Urinary bladder (tissue), 4 donors: ENCODE measurements around the gene TNFRSF4. TPM values are rescaled to one million over a fixed set of nuclear protein-coding genes. Genes with fewer than 3 reads are reported as not detected.

Experiments used
- DNase-seq: peaks from one replicate; pipeline ENCODE4 v3.0.0-alpha.2; 2015; ENCODE audit errors: extremely low spot score
- H3K27ac ChIP-seq: one replicate; pipeline ENCODE4 v1.5.1; 2013; ENCODE audit warnings: low read depth, mild to moderate bottlenecking, moderate library complexity
- H3K36me3 ChIP-seq: one replicate; pipeline ENCODE4 v1.6.1; 2013; ENCODE audit warnings: mild to moderate bottlenecking, moderate library complexity; ENCODE audit not compliant: insufficient read depth
- H3K4me1 ChIP-seq: one replicate; pipeline ENCODE4 v1.6.1; 2013; ENCODE audit warnings: mild to moderate bottlenecking, moderate library complexity; ENCODE audit not compliant: insufficient read depth
- H3K4me3 ChIP-seq: one replicate; pipeline ENCODE4 v1.5.1; 2013; ENCODE audit warnings: low read depth, low read length
- WGBS: extraction: QIAGEN DNeasy Blood & Tissue Kit; methylation state at CpG from one replicate; pipeline ENCODE4 v1.1.7; 2013; 5-methylcytosine and 5-hydroxymethylcytosine counted together
- polyA plus RNA-seq: library from polyadenylated mRNA; stranded (reverse); fragments of 200-250 nt; gene quantifications from one replicate; pipeline ENCODE4 v1.2.3, GENCODE V29; 2013
- total RNA-seq: library from RNA; depleted of rRNA; stranded (reverse); fragments of >200 nt; gene quantifications from one replicate; pipeline ENCODE4 v1.2.3, GENCODE V29; 2014
- donor health status: healthy with polysubstance abuse.
- donor health status: healthy.

Gene TNFRSF4
- total and polyA plus RNA-seq, 2 donors: 0.48 to 2.2 TPM

GRCh38 chr1:1223891-1224290 lies 9.9 kb upstream of the TNFRSF4 start:
- H3K36me3 ChIP-seq: peaks cover 6% of the 10 kb centered on the region
- H3K4me3 ChIP-seq: no peak overlapping the region
- H3K4me1 ChIP-seq: no peaks in the 10 kb centered on the region
- WGBS: 93% methylated on average over 21 of the region's 21 CpGs
- no peak overlapping the region for H3K27ac ChIP-seq
- no peak for DNase-seq

- WGBS: 95% methylated on average over 15 of the region's 15 CpGs
- H3K4me1 ChIP-seq: no peaks in the 10 kb centered on the region
- peaks cover 6% of the 10 kb centered on the region for H3K36me3 ChIP-seq
- H3K4me3 ChIP-seq: no peak overlapping the region
- H3K27ac ChIP-seq: no peak overlapping the region
- DNase-seq: no peak
Measured at GRCh38 chr1:1223321-1223720, 9.4 kb upstream of the TNFRSF4 start.

GRCh38 chr1:1222575-1223225 lies 8.7 kb upstream of the TNFRSF4 start:
- Histone ChIP-seq H3K27ac (no peak overlapping the region), H3K4me1 (no peaks in the 10 kb centered on the region), H3K36me3 (peaks cover 6% of the 10 kb centered on the region), H3K4me3 (no peak overlapping the region)
- DNase-seq: no peak
- WGBS: 92% methylated on average over 44 of the region's 44 CpGs

- Histone ChIP-seq H3K27ac (no peak overlapping the region), H3K36me3 (peaks cover 6% of the 10 kb centered on the region), H3K4me1 (no peaks in the 10 kb centered on the region), H3K4me3 (no peak overlapping the region)
- WGBS: 87% methylated on average over 30 of the region's 30 CpGs
- no peak for DNase-seq
Measured at GRCh38 chr1:1221887-1222574, 8.1 kb upstream of the TNFRSF4 start.

- Histone ChIP-seq H3K4me3 (no peak overlapping the region), H3K36me3 (peaks cover 6% of the 10 kb centered on the region), H3K27ac (no peak overlapping the region), H3K4me1 (no peaks in the 10 kb centered on the region)
- 88% methylated on average over 24 of the region's 24 CpGs for WGBS
- DNase-seq: no peak
Measured at GRCh38 chr1:1220197-1220596, 6.2 kb upstream of the TNFRSF4 start.

GRCh38 chr1:1219341-1219740 lies 5.4 kb upstream of the TNFRSF4 start:
- peaks cover 6% of the 10 kb centered on the region for H3K36me3 ChIP-seq
- no peaks in the 10 kb centered on the region for H3K4me1 ChIP-seq
- WGBS: 92% methylated on average over 20 of the region's 20 CpGs
- H3K4me3 ChIP-seq: no peak overlapping the region
- no peak for DNase-seq
- no peak overlapping the region for H3K27ac ChIP-seq

- H3K27ac ChIP-seq: no peak overlapping the region
- H3K4me1 ChIP-seq: no peaks in the 10 kb centered on the region
- H3K36me3 ChIP-seq: peaks cover 6% of the 10 kb centered on the region
- H3K4me3 ChIP-seq: no peak overlapping the region
- no peak for DNase-seq
- WGBS: 93% methylated on average over 36 of the region's 36 CpGs
Measured at GRCh38 chr1:1218524-1219200, 4.7 kb upstream of the TNFRSF4 start.

GRCh38 chr1:1217621-1218523 lies 3.9 kb upstream of the TNFRSF4 start:
- Histone ChIP-seq H3K27ac (no peak overlapping the region), H3K4me1 (no peaks in the 10 kb centered on the region), H3K36me3 (peaks cover 6% of the 10 kb centered on the region), H3K4me3 (no peak overlapping the region)
- DNase-seq: no peak
- WGBS: 90% methylated on average over 52 of the region's 52 CpGs

GRCh38 chr1:1216770-1217620 lies 3.0 kb upstream of the TNFRSF4 start:
- 94% methylated on average over 74 of the region's 74 CpGs for WGBS
- Histone ChIP-seq H3K27ac (no peak overlapping the region), H3K4me3 (no peak overlapping the region), H3K36me3 (peaks cover 6% of the 10 kb centered on the region), H3K4me1 (no peaks in the 10 kb centered on the region)
- no peak for DNase-seq

- H3K27ac ChIP-seq: no peak overlapping the region
- no peaks in the 10 kb centered on the region for H3K4me1 ChIP-seq
- H3K4me3 ChIP-seq: no peak overlapping the region
- DNase-seq: no peak
- H3K36me3 ChIP-seq: peaks cover 4% of the 10 kb centered on the region
- 89% methylated on average over 21 of the region's 21 CpGs for WGBS
Measured at GRCh38 chr1:1215881-1216605, 2.1 kb upstream of the TNFRSF4 start.

- no peak overlapping the region for H3K27ac ChIP-seq
- WGBS: 53% methylated on average over 11 of the region's 11 CpGs
- no peak overlapping the region for H3K4me3 ChIP-seq
- H3K4me1 ChIP-seq: no peaks in the 10 kb centered on the region
- DNase-seq: no peak
- peaks cover 2% of the 10 kb centered on the region for H3K36me3 ChIP-seq
Measured at GRCh38 chr1:1215080-1215676, 1.2 kb upstream of the TNFRSF4 start.

GRCh38 chr1:1212780-1213344 lies 1.1 kb downstream of the TNFRSF4 start:
- Histone ChIP-seq H3K27ac (no peak overlapping the region), H3K4me1 (no peaks in the 10 kb centered on the region), H3K4me3 (peak overlapping the region; percentile 31), H3K36me3 (peaks cover 2% of the 10 kb centered on the region)
- 48% methylated on average over 24 of the region's 24 CpGs for WGBS
- DNase-seq: no peak
